GM21526 (cell line): Measurements from ENCODE around the gene PDE9A.
"Not testable (repeated sequence)": the region's sequence is repeated elsewhere in the genome, so short reads cannot be mapped to it uniquely, and the experiment has no call there.

Experiments used
- ATAC-seq: cut with Tn5 transposase; IDR thresholded peaks from one replicate; pipeline ENCODE4 v1.9.1; 2021; ENCODE audit warnings: moderate library complexity; ENCODE audit not compliant: unreplicated experiment, low FRiP score

The PDE9A gene

GRCh38 chr21:42704861-42705260 is 51.4 kb downstream of the PDE9A start:
- ATAC-seq, result no peak

- no peak for ATAC-seq
Observed at GRCh38 chr21:42705346-42705745, 51.9 kb downstream of the PDE9A start.

GRCh38 chr21:42705746-42706374 is 52.4 kb downstream of the PDE9A start:
- no peak for ATAC-seq

DNA sequence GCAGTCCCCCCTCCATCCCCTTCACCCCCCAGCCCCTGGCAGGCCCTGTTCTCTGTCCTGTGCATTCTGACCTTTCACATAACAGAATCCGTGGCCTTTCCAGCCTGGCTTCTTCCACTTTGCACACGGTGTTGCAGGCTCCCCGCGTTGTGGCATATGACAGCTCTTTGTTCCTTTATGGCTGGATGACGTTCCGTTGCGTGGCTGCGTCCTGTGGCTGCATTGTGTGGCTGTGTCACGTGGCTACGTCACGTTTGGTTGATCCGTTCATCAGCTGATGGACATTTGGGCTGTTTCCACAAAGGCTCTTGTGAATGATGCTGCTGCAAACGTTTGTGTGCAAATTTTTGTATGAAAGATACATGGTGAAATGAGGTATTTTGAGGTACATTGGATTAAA is 53.3 kb downstream of the PDE9A start:
- no peak for ATAC-seq

- no peak for ATAC-seq
Observed at GRCh38 chr21:42707207-42707830, 53.9 kb downstream of the PDE9A start.

DNA sequence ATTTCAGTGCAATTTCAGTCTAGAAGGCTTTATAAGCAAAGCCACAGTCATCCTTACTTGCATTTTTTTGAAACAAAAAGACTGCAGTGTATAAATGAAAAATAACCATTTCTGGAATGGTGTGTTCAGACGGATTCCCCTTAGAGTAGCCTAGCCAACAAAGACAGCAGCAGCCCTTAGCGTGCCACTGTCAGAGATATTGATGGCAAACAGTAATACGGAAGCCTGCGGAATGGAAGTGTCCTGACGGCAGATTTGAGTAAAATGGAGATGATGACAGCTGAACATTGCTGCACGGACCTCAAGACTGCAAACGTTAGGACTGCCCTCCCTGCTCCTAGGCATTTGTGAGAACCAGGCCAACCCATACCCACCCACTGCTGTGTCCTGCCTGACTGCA is 54.7 kb downstream of the PDE9A start:
- no peak for ATAC-seq

DNA sequence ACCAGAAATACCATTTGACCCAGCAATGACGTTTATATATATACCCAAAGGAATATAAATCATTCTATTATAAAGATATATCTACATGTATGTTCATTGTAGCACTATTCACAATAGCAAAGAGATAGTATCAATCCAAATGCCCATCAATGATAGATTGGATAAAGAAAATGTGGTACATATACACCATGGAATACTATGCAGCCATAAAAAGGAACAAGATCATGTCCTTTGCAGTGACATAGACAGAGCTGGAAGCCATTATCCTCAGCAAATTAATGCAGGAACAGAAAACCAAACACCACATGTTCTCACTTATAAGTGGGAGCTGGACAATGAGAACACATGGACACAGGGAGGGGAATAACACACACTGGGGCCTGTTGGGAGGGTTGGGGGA is 55.5 kb downstream of the PDE9A start:
- not testable (repeated sequence) for ATAC-seq

DNA sequence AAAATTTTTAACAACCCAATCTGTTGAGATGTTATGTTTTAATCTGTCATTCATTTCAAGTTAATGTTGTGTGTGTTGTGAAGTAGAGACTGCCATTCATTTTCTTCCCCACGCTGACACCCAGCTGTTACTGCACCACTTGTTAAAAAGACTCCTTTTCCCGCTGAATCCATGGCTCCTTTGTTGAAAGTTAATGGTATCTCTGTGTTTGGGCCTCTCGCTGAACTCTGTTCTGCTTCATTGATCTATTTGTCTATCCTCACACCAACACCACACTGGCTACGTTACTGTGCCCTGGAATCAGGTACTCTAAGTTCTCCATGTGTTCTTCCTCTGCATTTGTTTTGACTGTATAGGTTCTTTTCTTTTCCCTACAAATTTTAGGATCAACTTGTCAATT is 58.2 kb downstream of the PDE9A start:
- ATAC-seq, result no peak

DNA sequence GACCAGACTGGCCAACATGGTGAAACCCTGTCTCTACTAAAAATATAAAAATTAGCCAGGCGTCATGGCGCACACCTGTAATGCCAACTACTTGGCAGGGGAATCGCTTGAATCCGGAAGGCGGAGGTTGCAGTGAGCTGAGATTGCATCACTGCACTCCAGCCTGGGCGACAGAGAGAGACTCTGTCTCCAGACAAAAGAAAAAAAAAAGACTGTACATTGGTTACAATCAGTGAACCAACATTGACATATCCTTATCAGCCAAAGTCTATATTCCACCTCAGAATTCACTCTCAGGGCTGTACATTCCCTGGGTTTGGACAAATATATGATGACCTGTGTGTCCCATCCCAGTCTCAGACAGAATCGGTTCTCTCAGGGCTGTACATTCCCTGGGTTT is 62.0 kb downstream of the PDE9A start:
- ATAC-seq, result not testable (repeated sequence)

DNA sequence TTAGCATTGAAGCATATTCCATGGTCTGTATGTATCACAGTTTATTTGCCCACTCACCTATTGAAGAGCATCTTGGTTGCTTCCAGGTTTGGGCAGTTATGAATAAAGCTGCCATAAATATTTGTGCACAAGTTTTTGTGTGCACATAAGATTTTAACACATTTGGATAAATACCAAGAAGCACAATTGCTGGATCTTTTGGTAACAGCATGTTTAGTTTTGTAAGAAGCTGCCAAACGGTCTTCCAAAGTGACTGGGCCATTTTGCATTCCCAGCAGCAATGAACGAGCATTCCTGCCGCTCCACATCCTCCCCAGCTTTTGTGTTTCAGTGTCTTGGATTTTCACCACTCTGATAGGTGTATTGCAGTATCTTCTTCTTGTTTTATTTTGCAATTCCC is 62.7 kb downstream of the PDE9A start:
- ATAC-seq, result no peak

- ATAC-seq, result not testable (repeated sequence)
Observed at GRCh38 chr21:42720484-42720883, 67.1 kb downstream of the PDE9A start.

DNA sequence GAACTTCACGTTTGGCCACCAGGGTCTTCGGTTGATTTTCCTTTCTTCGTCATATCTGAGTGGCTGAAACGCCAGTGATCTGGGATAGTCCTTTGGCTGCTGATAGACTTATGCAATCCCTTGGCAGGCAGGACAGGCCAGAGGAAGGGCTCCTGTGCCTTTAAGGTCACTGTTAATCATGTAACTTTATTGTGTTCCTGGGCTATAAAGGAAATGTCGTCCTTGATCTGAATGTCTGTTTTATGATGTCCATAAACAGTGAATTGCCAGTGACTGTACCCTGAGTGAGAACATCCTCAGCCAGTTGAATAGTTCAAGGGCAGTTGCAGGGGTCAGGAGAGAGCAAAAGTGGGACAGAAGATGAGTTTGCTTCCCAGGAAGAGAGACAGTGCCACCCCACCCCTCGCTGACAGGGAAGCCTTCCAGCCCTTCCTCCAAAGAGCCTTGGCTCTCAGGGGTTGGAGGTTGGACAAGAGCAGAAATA is 68.0 kb downstream of the PDE9A start:
- no peak for ATAC-seq

GRCh38 chr21:42722153-42722552 is 68.7 kb downstream of the PDE9A start:
- ATAC-seq, result no peak

- ATAC-seq, result no peak
Observed at GRCh38 chr21:42722808-42723473, 69.5 kb downstream of the PDE9A start.

DNA sequence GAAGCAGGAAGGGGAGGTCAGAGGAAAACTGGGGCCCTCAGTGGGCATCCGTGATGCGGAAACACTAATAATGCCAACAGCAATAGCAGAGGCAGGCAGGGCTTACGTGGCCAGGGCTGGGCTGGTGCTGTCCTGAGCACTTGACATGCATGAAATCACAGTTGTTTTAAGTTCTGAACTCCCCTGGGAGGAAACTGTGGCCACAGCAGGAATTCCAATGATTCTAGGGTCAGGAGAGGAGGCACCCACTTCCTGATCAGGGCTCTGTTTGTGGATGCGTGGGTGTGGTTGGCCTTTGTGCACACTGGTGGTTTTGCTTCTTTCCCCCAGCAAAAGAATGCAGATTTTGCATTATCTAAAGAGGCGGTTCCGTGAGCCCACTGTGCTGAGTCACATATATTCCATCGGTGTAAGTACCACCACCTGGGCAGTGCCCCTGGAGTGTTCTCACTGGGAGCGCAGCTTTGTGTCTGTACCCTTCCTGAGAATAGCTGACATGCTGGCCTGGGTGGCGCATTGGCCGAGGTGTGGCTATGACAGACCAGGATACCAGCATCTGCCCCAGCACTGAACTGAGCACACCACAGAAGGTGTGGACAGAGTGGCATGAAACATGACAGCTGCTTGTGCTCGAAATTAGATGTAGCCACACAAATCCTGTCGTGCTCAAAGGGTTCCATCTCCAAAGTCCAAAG is 71.0 kb downstream of the PDE9A start:
- no peak for ATAC-seq

- ATAC-seq, result no peak
Observed at GRCh38 chr21:42725416-42725930, 72.1 kb downstream of the PDE9A start.

- no peak for ATAC-seq
Observed at GRCh38 chr21:42731264-42732032, 78.0 kb downstream of the PDE9A start.

GRCh38 chr21:42732033-42732410 is 78.6 kb downstream of the PDE9A start:
- no peak for ATAC-seq

DNA sequence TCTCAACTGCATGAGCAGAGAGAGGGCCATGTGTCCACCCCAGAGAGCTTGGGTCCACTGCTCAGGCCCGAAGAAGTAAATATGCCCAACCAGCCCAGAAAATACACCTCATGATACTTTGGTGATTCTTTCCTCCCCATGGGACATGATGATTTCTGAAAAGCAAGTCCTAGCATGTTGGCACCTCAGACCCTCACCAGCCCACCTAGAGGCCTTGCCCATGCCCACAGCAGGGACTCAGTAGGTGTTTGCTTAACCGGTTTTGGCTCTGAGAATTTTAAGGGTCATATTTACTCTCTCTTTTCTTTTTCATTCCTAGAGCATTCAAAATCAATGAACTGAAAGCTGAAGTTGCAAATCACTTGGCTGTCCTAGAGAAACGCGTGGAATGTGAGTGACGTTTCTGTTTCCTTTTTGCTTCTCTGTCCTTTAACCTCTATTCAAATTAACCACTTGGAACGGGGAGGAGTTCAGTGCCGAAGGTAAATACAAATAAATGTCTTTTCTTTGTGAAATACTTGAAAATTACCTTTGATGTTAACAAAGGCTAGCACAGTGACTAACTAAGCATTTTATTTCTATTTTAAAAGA is 79.7 kb downstream of the PDE9A start:
- ATAC-seq, result no peak

DNA sequence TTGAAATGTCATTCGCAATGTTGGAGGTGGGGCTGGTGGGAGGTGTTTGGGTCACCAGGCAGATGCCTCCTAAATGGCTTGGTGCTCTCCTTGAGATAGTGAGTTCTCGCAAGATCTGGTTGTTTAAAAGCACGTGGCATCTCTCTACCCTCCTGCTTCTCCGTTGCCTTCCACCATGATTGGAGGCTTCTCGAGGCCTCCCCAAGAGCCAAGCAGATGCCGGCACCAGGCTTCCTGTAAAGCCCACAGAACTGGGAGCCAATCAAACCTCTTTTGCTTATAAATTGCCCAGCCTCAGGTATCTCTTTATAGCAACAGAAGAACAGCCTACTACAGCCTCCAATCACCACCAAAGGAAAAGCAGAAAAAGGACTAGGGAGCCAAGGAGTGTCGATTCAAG is 80.5 kb downstream of the PDE9A start:
- no peak for ATAC-seq
